Endothelial cell of coronary artery (primary cell): ENCODE measurements around the gene ZNRF1. TPM values are rescaled to one million over a fixed set of nuclear protein-coding genes. Genes with fewer than 3 reads are reported as not detected.

Experiments used
- total RNA-seq: library from RNA; depleted of rRNA; stranded (reverse); fragments of >200 nt; gene quantifications from 2 replicates; pipeline ENCODE4 v1.2.3, GENCODE V29; 2014

ZNRF1 gene
- total RNA-seq, result 12.9 and 14.6 TPM in 2 replicates

GRCh38 chr16:74998481-74999218, at the start of gene ZNRF1:
ZNRF1 (plus strand) TSS chr16:74999024; CDS start chr16:74999672, 648 bp downstream.

GRCh38 chr16:74984529-74985296, 14.1 kb upstream of the ZNRF1 start, which contains the start of gene WDR59:
WDR59 (minus strand) TSS chr16:74985123; CDS start chr16:74985017, 106 bp downstream.

GRCh38 chr16:75116081-75116910, 117.5 kb downstream of the ZNRF1 start, which contains the start of gene LDHD:
LDHD (minus strand) TSS chr16:75116780; CDS start chr16:75116720, 60 bp downstream.

GRCh38 chr16:75148311-75149195, 149.7 kb downstream of the ZNRF1 start, which contains the start of gene ZFP1:
ZFP1 (plus strand) TSS chr16:75148524; CDS start chr16:75152952, 4,428 bp downstream.

Other genes with a start within 250 kb of the ZNRF1 start
- gene FA2H, start 224.2 kb upstream of the ZNRF1 start, total RNA-seq, result not detected in 2 replicates
- gene WDR59, start 13.9 kb upstream of the ZNRF1 start, total RNA-seq, result 13.1 and 20.2 TPM in 2 replicates
- 0.54 and 1.4 TPM in 2 replicates for gene LDHD, start 117.8 kb downstream of the ZNRF1 start, total RNA-seq
- gene ZFP1, start 149.5 kb downstream of the ZNRF1 start, total RNA-seq, result 7.9 and 9.5 TPM in 2 replicates
- not detected in 2 replicates for gene CTRB2, start 208.1 kb downstream of the ZNRF1 start, total RNA-seq
- not detected in 2 replicates for gene CTRB1, start 220.0 kb downstream of the ZNRF1 start, total RNA-seq